Mammary epithelial cell (primary cell): ENCODE results near the gene CARD16.

ENCODE experiments used
- CTCF ChIP-seq, 2 donors: IDR thresholded peaks in 1 of 2; conservative IDR thresholded peaks in 1 of 2; 2 replicates each; pipeline ENCODE4 v1.5.1; 2011 to 2012; ENCODE audit warnings: inconsistent platforms in 2 of 2, low read length in 2 of 2, mild to moderate bottlenecking in 2 of 2, control low read depth in 1 of 2, low read depth in 1 of 2; ENCODE audit not compliant: insufficient read depth in 1 of 2; ENCODE audit errors: extremely low read depth in 1 of 2
- EZH2 ChIP-seq: IDR thresholded peaks from 2 replicates; pipeline ENCODE4 v1.6.1; 2012; ENCODE audit warnings: low read length, inconsistent platforms, borderline replicate concordance

DNA sequence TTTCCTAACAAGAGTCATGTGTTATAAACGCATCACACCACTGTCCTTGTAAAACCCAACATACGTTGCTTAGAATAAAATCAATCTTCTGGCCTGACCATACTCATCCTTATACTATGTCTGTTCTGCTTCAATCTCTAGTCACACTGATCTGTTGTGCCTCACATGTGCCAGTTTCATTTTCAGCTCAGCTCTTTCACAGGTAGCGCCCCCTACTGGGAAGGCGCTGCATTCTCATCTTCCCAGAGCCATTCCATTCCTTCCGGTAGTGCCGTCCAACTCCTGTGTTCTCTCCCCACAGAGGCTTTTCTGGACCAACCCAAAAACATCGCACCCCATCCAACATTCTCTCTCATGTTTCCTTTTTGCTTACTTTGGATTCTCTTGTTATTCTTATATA is 44.3 kb downstream of the CARD16 start:
- TF ChIP-seq CTCF (conservative IDR thresholded peaks at IDR 0.05 in 1 of 2, IDR thresholded peaks at IDR 0.05 in 1 of 2; ENCODE audit: extremely low read depth in 1 of 2, insufficient read depth in 1 of 2, low read depth in 1 of 2, low read length in 2 of 2) (peak; percentile 48 to 50), EZH2 (no peak)
